ENCODE results near the gene BMAL2. TPM values are rescaled to one million over a fixed set of nuclear protein-coding genes. Genes with fewer than 3 reads are reported as not detected.

Gene BMAL2
- total and polyA plus RNA-seq, 3 experiments from 2014 or later = 0.10 to 22.4 (median 21.6) TPM

DNA sequence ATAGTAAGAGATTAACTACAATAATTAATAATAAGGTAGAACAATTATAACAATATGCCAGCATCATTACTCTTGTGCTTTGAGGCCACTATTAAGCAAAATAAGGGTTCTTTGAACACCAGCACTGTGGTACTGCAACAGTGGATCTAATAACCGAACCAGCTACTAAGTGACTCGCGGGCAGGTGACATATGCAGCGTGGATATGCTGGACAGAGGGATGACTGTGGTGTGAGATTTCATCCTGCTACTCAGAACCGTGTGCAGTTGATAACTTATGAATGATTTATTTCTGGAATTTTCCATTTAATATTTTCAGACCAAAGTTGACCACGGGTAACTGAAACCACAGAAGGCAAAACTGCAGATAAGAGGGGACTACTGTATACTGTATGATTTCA lies 34.4 kb downstream of the BMAL2 start:
- no peaks in the 10 kb centered on the region for H3K4me1 Mint-ChIP-seq
- no peak overlapping the region for H3K4me3 Mint-ChIP-seq
- H3K27me3 Mint-ChIP-seq = peaks cover 4 to 31% of the 10 kb centered on the region in 2 donors
- no peak for DNase-seq
- Histone ChIP-seq H3K4me1 (ENCODE audit: insufficient read depth, low read length) (no peaks in the 10 kb centered on the region), H3K27me3 (ENCODE audit: insufficient read depth, low read length, poor library complexity, severe bottlenecking) (no peaks in the 10 kb centered on the region), H3K4me3 (ENCODE audit: low read length) (no peak overlapping the region), H3K27ac (ENCODE audit: low read depth, low read length) (no peak overlapping the region), H3K9me3 (ENCODE audit: low read length) (no peaks in the 10 kb centered on the region), H3K36me3 (ENCODE audit: insufficient read depth, low read length) (no peaks in the 10 kb centered on the region)
- no peaks in the 10 kb centered on the region for H3K36me3 Mint-ChIP-seq
- CTCF ChIA-PET = interaction anchor here (1.0 kb wide), 1 partner anchor 13 kb away, joined by 3 read pairs; no protein-coding TSS in a partner anchor
- H3K9me3 Mint-ChIP-seq = peaks cover 0 to 2% (median 0%) of the 10 kb centered on the region in 5 donors
- POLR2A ChIA-PET = no interaction called here
- peak overlapping the region in 1 of 8 donors; percentile 47 for H3K27ac Mint-ChIP-seq

DNA sequence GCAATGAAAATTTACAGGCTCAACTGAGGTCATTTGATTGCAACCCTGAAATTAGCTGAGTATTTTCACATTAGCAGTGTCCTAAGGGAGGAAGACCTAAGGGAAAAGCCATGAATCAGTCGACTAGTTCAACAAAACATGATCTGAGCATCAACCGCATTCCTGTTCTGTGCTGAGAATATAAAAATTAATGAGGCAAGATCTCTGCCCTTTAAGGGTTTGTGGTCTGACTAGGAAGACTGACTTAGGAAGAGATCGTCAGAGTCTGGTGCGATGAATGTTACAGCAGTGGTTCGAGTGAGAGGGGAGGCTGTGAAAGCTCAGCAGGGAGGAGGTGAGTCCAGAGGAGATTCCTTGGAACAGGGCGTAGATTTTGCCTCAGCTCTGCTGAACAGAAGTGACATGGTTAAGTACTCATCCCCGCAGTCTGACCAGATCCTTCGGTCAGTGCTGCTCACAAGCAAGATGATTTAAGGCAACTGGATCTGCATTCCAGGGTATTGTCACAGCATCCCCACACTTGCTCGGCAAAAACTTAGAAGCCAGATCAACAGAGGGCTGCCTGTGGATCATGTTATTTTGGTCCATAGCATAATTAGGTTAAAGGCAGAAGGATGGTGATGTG lies 49.6 kb downstream of the BMAL2 start:
- Histone ChIP-seq H3K4me1 (ENCODE audit: insufficient read depth, low read length) (no peaks in the 10 kb centered on the region), H3K27me3 (ENCODE audit: insufficient read depth, low read length, poor library complexity, severe bottlenecking) (no peaks in the 10 kb centered on the region), H3K27ac (ENCODE audit: low read depth, low read length) (no peak overlapping the region), H3K4me3 (ENCODE audit: low read length) (no peak overlapping the region), H3K9me3 (ENCODE audit: low read length) (no peaks in the 10 kb centered on the region), H3K36me3 (ENCODE audit: insufficient read depth, low read length) (no peaks in the 10 kb centered on the region)
- Mint-ChIP-seq H3K27me3 (peaks cover 0 to 1% of the 10 kb centered on the region in 2 donors), H3K27ac (no peak overlapping the region), H3K4me3 (no peak overlapping the region), H3K9me3 (no peaks in the 10 kb centered on the region), H3K4me1 (no peaks in the 10 kb centered on the region), H3K36me3 (no peaks in the 10 kb centered on the region)
- ChIA-PET POLR2A (no interaction called here), CTCF (no interaction called here)
- no peak for DNase-seq

Other genes starting within 250 kb of the BMAL2 start
- gene STK38L, start 88.5 kb upstream of the BMAL2 start, total RNA-seq = 10 to 100 TPM; 23.1 to 27.7 TPM
- 7.1 TPM for gene STK38L, start 88.5 kb upstream of the BMAL2 start, polyA plus RNA-seq
- gene SMCO2, start 113.9 kb downstream of the BMAL2 start, total RNA-seq = not detected
- gene SMCO2, start 113.9 kb downstream of the BMAL2 start, polyA plus RNA-seq = not detected
- 10 to 100 TPM in 1 of 2 experiments, 1 to 10 TPM in 1; 6.2 to 10.7 TPM for gene PPFIBP1, start 191.4 kb downstream of the BMAL2 start, total RNA-seq
- 1.2 TPM for gene PPFIBP1, start 191.4 kb downstream of the BMAL2 start, polyA plus RNA-seq